ENCODE measurements around the gene LY6G6C. TPM values are rescaled to one million over a fixed set of nuclear protein-coding genes. Genes with fewer than 3 reads are reported as not detected.

The LY6G6C gene
- total and polyA plus RNA-seq, 11 donors: 0.27 TPM; not detected in 10

GRCh38 chr6:31690231-31691077 lies 31.1 kb downstream of the LY6G6C start:
- TF ChIP-seq POLR2A (IDR thresholded peaks at IDR 0.05): no peak
- TF ChIP-seq CTCF (IDR thresholded peaks at IDR 0.05): no peak
- DNase-seq (peak in 1 of 5 donors; percentile 22), ATAC-seq (peak in 2 of 4 donors; percentile 15 to 45)
- intact Hi-C loops (cut with DNase I): no loop called here
- 47 to 72% (median 57%) methylated on average over 9 to 10 of the region's 10 CpGs for WGBS, 4 donors
- Histone ChIP-seq H3K4me3 (no peak overlapping the region), H3K27ac (no peak overlapping the region), H3K4me1 (peaks cover 0 to 5% (median 0%) of the 10 kb centered on the region in 12 donors), H3K27me3 (no peaks in the 10 kb centered on the region), H3K9me3 (no peaks in the 10 kb centered on the region), H3K36me3 (peaks cover 0 to 100% (median 99%) of the 10 kb centered on the region in 9 donors)

- Histone ChIP-seq H3K27me3 (no peaks in the 10 kb centered on the region), H3K27ac (no peak overlapping the region), H3K36me3 (peaks cover 0 to 96% (median 92%) of the 10 kb centered on the region in 9 donors), H3K9me3 (no peaks in the 10 kb centered on the region), H3K4me1 (peaks cover 0 to 5% (median 0%) of the 10 kb centered on the region in 12 donors), H3K4me3 (no peak overlapping the region)
- no peak for ATAC-seq
- DNase-seq: peak in 1 of 5 donors; percentile 36
- WGBS, 4 donors: 76 to 83% (median 80%) methylated on average over 11 of the region's 11 CpGs
- no peak for TF ChIP-seq POLR2A (IDR thresholded peaks at IDR 0.05)
- TF ChIP-seq CTCF (IDR thresholded peaks at IDR 0.05): peak in 5 of 12 donors; percentile 9 to 39 (median 29)
- intact Hi-C loops (cut with DNase I): loop anchor here in 4 of 10 donors (10.0 kb wide), 3 partner anchors 75 to 265 kb away; partner anchors contain the start of genes NELFE (in 3 of the 4), SKIC2 (in 3 of the 4), NEU1 (in 1 of the 4) and SAPCD1 (in 1 of the 4)
Measured at GRCh38 chr6:31689249-31690110, 32.1 kb downstream of the LY6G6C start.

- intact Hi-C loops (cut with DNase I): loop anchor here in 4 of 10 donors (10.0 kb wide), 3 partner anchors 77 to 267 kb away; partner anchors contain the start of genes NELFE (in 3 of the 4), SKIC2 (in 3 of the 4), NEU1 (in 1 of the 4) and SAPCD1 (in 1 of the 4)
- ATAC-seq (no peak), DNase-seq (peak in 1 of 5 donors; percentile 55)
- TF ChIP-seq POLR2A (IDR thresholded peaks at IDR 0.05) (no peak), CTCF (IDR thresholded peaks at IDR 0.05) (no peak)
- H3K36me3 ChIP-seq: peaks cover 0 to 90% (median 80%) of the 10 kb centered on the region in 9 donors
- H3K4me1 ChIP-seq: peaks cover 0 to 5% (median 0%) of the 10 kb centered on the region in 12 donors
- no peak overlapping the region for H3K27ac ChIP-seq
- H3K4me3 ChIP-seq: no peak overlapping the region
- no peaks in the 10 kb centered on the region for H3K27me3 ChIP-seq
- 79 to 84% (median 81%) methylated on average over 14 of the region's 14 CpGs for WGBS, 4 donors
- no peaks in the 10 kb centered on the region for H3K9me3 ChIP-seq
Measured at GRCh38 chr6:31687860-31688693, 33.5 kb downstream of the LY6G6C start.
